Common myeloid progenitor, CD34-positive (primary cell): Measurements from ENCODE around the gene GNB1.

Experiments
- CTCF ChIA-PET: fragments of 350-600 bp; sonication (Branson Sonifier 250); formaldehyde crosslinking; loops from one replicate; lab custom pipeline; 2021; ENCODE audit warnings: antibody characterized with exemption; lab: Charles Lee
- POLR2A ChIA-PET: fragments of 350-600 bp; sonication (Branson Sonifier 250); formaldehyde crosslinking; loops from one replicate; lab custom pipeline; 2021; ENCODE audit warnings: antibody characterized with exemption; lab: Charles Lee
- DNase-seq, 3 donors: peaks; one replicate each; pipeline versions ENCODE4 v3.0.0 to v3.0.0-alpha.2; 2013
- H3K27ac ChIP-seq, 2 experiments: 1 replicate in 1 of 2; 2 replicates in 1 of 2; pipeline ENCODE4 v1.7.0; 2013; ENCODE audit warnings: inconsistent platforms in 2 of 2, low read length in 2 of 2, mild to moderate bottlenecking in 2 of 2, low read depth in 1 of 2, moderate library complexity in 1 of 2; ENCODE audit not compliant: severe bottlenecking in 2 of 2, insufficient read depth in 1 of 2, poor library complexity in 1 of 2
- H3K27me3 ChIP-seq, 5 experiments: replicated peaks in 2 of 5; 1 replicate in 3 of 5; 2 replicates in 2 of 5; pipeline versions ENCODE4 v1.6.1 to v1.7.0; 2013; ENCODE audit warnings: low read length in 4 of 5, mild to moderate bottlenecking in 2 of 5, moderate library complexity in 2 of 5, inconsistent platforms in 1 of 5; ENCODE audit not compliant: insufficient read depth in 5 of 5, control insufficient read depth in 4 of 5
- H3K36me3 ChIP-seq, 4 experiments: 1 replicate in 2 of 4; 2 replicates in 2 of 4; pipeline versions ENCODE4 v1.6.1 to v1.7.0; 2013; ENCODE audit warnings: low read length in 3 of 4, control low read depth in 1 of 4, mild to moderate bottlenecking in 1 of 4; ENCODE audit not compliant: control insufficient read depth in 4 of 4, insufficient read depth in 4 of 4
- H3K4me1 ChIP-seq, 4 experiments: 1 replicate in 3 of 4; 2 replicates in 1 of 4; pipeline versions ENCODE4 v1.6.1 to v1.7.1; 2013; ENCODE audit warnings: low read length in 3 of 4, mild to moderate bottlenecking in 3 of 4, control low read depth in 1 of 4, inconsistent platforms in 1 of 4, moderate library complexity in 1 of 4; ENCODE audit not compliant: control insufficient read depth in 4 of 4, insufficient read depth in 4 of 4; ENCODE audit errors: control extremely low read depth in 1 of 4
- H3K4me3 ChIP-seq, 7 experiments: 1 replicate in 4 of 7; 2 replicates in 3 of 7; pipeline versions ENCODE4 v1.5.1 to v1.7.0; 2013; ENCODE audit warnings: mild to moderate bottlenecking in 7 of 7, low read length in 6 of 7, moderate library complexity in 6 of 7, inconsistent platforms in 2 of 7, low read depth in 2 of 7, control low read depth in 1 of 7; ENCODE audit not compliant: insufficient read depth in 4 of 7, control insufficient read depth in 1 of 7; ENCODE audit errors: extremely low read depth in 1 of 7
- H3K9me3 ChIP-seq, 5 experiments: 1 replicate in 4 of 5; 2 replicates in 1 of 5; pipeline versions ENCODE4 v1.6.1 to v1.7.1; 2013; ENCODE audit warnings: low read length in 4 of 5, mild to moderate bottlenecking in 2 of 5, inconsistent platforms in 1 of 5, low read depth in 1 of 5, moderate library complexity in 1 of 5; ENCODE audit not compliant: control insufficient read depth in 4 of 5, insufficient read depth in 2 of 5; ENCODE audit errors: control extremely low read depth in 1 of 5
- WGBS: methylation state at CpG from one replicate; pipeline ENCODE4 v1.1.5; 2013; ENCODE audit not compliant: insufficient coverage; 5-methylcytosine and 5-hydroxymethylcytosine counted together

Gene GNB1

GRCh38 chr1:1764876-1765470 lies 125.9 kb downstream of the GNB1 start:
- WGBS = 91% methylated on average over 17 of the region's 23 CpGs
- H3K27me3 ChIP-seq = no peaks in the 10 kb centered on the region
- H3K27ac ChIP-seq = no peak overlapping the region
- ChIA-PET POLR2A (no interaction called here), CTCF (interaction anchor here (1.1 to 5.3 kb wide), 2 partner anchors 12 to 135 kb away, joined by 3 to 18 read pairs; no protein-coding TSS in a partner anchor)
- H3K4me1 ChIP-seq = no peaks in the 10 kb centered on the region
- peaks cover 0 to 3% (median 0%) of the 10 kb centered on the region in 5 experiments for H3K9me3 ChIP-seq
- DNase-seq = no peak
- peak overlapping the region in 1 of 7 experiments; percentile 4 for H3K4me3 ChIP-seq
- peaks cover 14 to 64% (median 49%) of the 10 kb centered on the region in 4 experiments for H3K36me3 ChIP-seq

- Histone ChIP-seq H3K27me3 (no peaks in the 10 kb centered on the region), H3K4me3 (no peak overlapping the region), H3K9me3 (peaks cover 0 to 3% (median 0%) of the 10 kb centered on the region in 5 experiments), H3K36me3 (peaks cover 13 to 71% (median 53%) of the 10 kb centered on the region in 4 experiments), H3K4me1 (peaks cover 0 to 3% (median 1%) of the 10 kb centered on the region in 4 experiments), H3K27ac (no peak overlapping the region)
- 97% methylated on average over 21 of the region's 32 CpGs for WGBS
- DNase-seq = peak; percentile 17 to 53 (median 50)
- ChIA-PET CTCF (interaction anchor here (1.1 to 5.3 kb wide), 2 partner anchors 13 to 136 kb away, joined by 3 to 18 read pairs; no protein-coding TSS in a partner anchor), POLR2A (no interaction called here)
Measured at GRCh38 chr1:1763657-1764621, 126.9 kb downstream of the GNB1 start.

GRCh38 chr1:1761504-1762376 lies 129.1 kb downstream of the GNB1 start:
- ChIA-PET CTCF (no interaction called here), POLR2A (no interaction called here)
- DNase-seq = no peak
- H3K27ac ChIP-seq = no peak overlapping the region
- peaks cover 0 to 10% (median 5%) of the 10 kb centered on the region in 4 experiments for H3K4me1 ChIP-seq
- H3K4me3 ChIP-seq = peak overlapping the region in 1 of 7 experiments; percentile 1
- H3K27me3 ChIP-seq = no peaks in the 10 kb centered on the region
- peaks cover 4 to 67% (median 50%) of the 10 kb centered on the region in 4 experiments for H3K36me3 ChIP-seq
- no peaks in the 10 kb centered on the region for H3K9me3 ChIP-seq
- 91% methylated on average over 19 of the region's 23 CpGs for WGBS

- ChIA-PET CTCF (no interaction called here), POLR2A (no interaction called here)
- DNase-seq = no peak
- no peak overlapping the region for H3K4me3 ChIP-seq
- H3K27ac ChIP-seq = no peak overlapping the region
- peaks cover 6 to 77% (median 59%) of the 10 kb centered on the region in 4 experiments for H3K36me3 ChIP-seq
- no peaks in the 10 kb centered on the region for H3K27me3 ChIP-seq
- WGBS = 94% methylated on average over 9 of the region's 10 CpGs
- no peaks in the 10 kb centered on the region for H3K9me3 ChIP-seq
- H3K4me1 ChIP-seq = peaks cover 0 to 10% (median 5%) of the 10 kb centered on the region in 4 experiments
Measured at GRCh38 chr1:1760715-1761114, 130.2 kb downstream of the GNB1 start.

GRCh38 chr1:1760345-1760650 lies 130.6 kb downstream of the GNB1 start:
- no peaks in the 10 kb centered on the region for H3K9me3 ChIP-seq
- POLR2A ChIA-PET = no interaction called here
- H3K27ac ChIP-seq = no peak overlapping the region
- DNase-seq = no peak
- peaks cover 0 to 10% (median 5%) of the 10 kb centered on the region in 4 experiments for H3K4me1 ChIP-seq
- H3K4me3 ChIP-seq = no peak overlapping the region
- H3K27me3 ChIP-seq = no peaks in the 10 kb centered on the region
- WGBS = 96% methylated on average over 20 of the region's 20 CpGs
- CTCF ChIA-PET = no interaction called here
- H3K36me3 ChIP-seq = peaks cover 6 to 82% (median 62%) of the 10 kb centered on the region in 4 experiments

- CTCF ChIA-PET = no interaction called here
- H3K4me3 ChIP-seq = no peak overlapping the region
- POLR2A ChIA-PET = no interaction called here
- peaks cover 0 to 10% (median 5%) of the 10 kb centered on the region in 4 experiments for H3K4me1 ChIP-seq
- 96% methylated on average over 33 of the region's 37 CpGs for WGBS
- DNase-seq = no peak
- H3K9me3 ChIP-seq = no peaks in the 10 kb centered on the region
- H3K36me3 ChIP-seq = peaks cover 5 to 81% (median 63%) of the 10 kb centered on the region in 4 experiments
- H3K27me3 ChIP-seq = no peaks in the 10 kb centered on the region
- peak overlapping the region in 1 of 2 experiments; percentile 62 for H3K27ac ChIP-seq
Measured at GRCh38 chr1:1759456-1760344, 131.2 kb downstream of the GNB1 start.
